Stimulated activated CD4-positive, alpha-beta T cell treated with anti-CD3 and anti-CD28 coated beads, Interleukin-15, amount 100 ng/mL, for 1 hour (primary cell): Measurements from ENCODE around the gene KRTAP4-11.
"Not testable (repeated sequence)": the region's sequence is repeated elsewhere in the genome, so short reads cannot be mapped to it uniquely, and the experiment has no call there.

Source experiments
- DNase-seq, 2 donors: peaks; one replicate each; pipeline ENCODE4 v3.0.0-alpha.2; 2020; ENCODE audit warnings: low read depth in 1 of 2, low spot score in 1 of 2

Gene KRTAP4-11

GRCh38 chr17:41123991-41124371 is 5.8 kb upstream of the KRTAP4-11 start, which contains the start of gene KRTAP4-12:
TSS of gene KRTAP4-12 (minus strand) at chr17:41124182. CDS start at chr17:41124122, 60 bp downstream.
- not testable (repeated sequence) for DNase-seq

- not testable (repeated sequence) for DNase-seq
These were observed 5.3 kb upstream of the KRTAP4-11 start for GRCh38 chr17:41123292-41123990.

- no peak for DNase-seq
These were observed 3.6 kb upstream of the KRTAP4-11 start for GRCh38 chr17:41121742-41122141.

- DNase-seq = not testable (repeated sequence)
These were observed 1.8 kb upstream of the KRTAP4-11 start for GRCh38 chr17:41119696-41120690.

DNA sequence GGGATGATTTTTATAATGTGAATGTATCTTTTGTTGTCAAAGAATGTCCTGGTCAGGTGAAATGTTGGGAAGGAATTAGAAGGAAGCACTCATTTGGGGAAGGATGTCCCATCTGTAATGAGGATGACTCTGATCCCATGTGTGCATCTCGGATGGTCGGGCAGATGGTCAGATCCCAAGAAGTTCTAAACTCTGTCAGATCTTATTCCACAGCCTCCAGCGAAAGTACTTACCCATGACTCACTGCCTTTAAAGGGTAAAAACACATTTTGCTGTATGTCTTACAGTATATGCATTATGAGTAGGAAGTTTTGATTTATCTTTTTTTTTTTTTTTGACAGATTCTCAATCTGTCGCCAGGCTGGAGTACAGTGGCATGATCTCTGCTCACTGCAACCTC is 548 bp upstream of the KRTAP4-11 start:
- no peak for DNase-seq

GRCh38 chr17:41116297-41116696 is 1.9 kb downstream of the KRTAP4-11 start:
- no peak for DNase-seq

DNA sequence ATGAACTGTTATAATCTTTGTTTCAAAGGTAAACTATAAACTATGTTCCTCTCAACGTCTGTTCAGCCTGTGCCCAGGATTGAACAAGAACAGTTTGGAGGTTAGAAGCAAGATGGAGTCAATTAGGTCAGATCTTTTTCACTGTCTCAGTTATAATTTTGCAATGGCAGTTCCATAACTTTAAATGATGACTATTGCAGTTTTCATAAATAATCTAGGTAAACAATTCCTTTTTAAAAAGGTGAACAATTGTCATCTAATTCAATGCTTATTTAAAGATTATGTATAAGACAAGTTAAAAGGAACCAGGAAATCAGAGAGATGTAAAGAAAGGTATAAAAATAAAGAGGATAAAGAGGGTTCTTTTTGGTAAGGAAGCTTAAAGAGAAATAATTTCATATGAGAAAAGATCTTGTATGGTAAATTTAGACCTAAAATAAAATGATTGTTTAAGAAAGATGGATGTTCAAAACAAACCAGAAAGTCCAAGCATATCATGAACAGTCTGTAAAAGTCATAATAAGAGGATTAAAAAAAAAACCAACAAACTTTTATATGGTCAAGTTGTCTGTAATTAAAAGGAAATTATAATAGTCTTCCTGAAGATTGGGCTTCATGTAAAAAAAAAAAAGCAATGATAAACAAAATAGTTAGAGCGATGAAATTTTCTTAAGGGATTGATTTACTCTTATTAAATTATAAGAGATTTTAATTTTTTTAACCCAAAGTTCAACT is 6.9 kb downstream of the KRTAP4-11 start:
- DNase-seq = no peak

DNA sequence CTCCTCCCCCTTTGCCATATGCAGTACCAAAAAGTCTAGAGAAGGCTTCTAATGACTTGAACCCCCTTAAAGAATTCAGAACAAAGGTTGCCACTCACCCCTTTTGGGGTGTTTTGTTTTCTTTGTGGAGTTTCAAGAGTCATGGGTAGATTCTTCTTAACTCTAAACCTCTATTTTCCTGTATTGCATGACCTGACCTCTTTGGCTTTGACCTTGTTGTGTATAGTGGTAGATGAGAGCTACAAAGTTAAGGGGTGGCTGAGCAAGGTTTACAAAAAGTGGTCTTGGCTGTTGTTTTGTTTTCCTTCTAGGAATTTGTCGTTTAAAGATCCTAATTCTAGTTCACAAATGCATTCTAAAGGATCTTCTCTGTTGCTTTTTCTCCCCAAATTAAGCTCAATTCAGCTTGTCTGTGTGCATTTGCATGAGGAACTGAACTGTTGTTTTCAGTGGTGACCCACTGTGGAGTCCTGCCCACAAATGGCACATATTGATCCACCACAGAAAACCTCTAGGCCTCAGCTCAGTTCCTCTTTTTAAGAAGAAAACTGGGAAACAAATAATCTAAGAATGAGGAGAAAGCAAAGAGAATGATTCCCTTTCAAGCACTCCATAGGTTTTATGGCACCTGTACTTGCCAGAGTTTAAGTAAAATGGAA is 9.3 kb downstream of the KRTAP4-11 start:
- not testable (repeated sequence) for DNase-seq

GRCh38 chr17:41107941-41108450 is 10.2 kb downstream of the KRTAP4-11 start:
- no peak for DNase-seq

GRCh38 chr17:41105347-41105746 is 12.8 kb downstream of the KRTAP4-11 start, which contains the start of gene KRTAP4-9:
TSS of gene KRTAP4-9 (plus strand) at chr17:41105389. CDS start at chr17:41105389, 0 bp downstream.
- not testable (repeated sequence) for DNase-seq

DNA sequence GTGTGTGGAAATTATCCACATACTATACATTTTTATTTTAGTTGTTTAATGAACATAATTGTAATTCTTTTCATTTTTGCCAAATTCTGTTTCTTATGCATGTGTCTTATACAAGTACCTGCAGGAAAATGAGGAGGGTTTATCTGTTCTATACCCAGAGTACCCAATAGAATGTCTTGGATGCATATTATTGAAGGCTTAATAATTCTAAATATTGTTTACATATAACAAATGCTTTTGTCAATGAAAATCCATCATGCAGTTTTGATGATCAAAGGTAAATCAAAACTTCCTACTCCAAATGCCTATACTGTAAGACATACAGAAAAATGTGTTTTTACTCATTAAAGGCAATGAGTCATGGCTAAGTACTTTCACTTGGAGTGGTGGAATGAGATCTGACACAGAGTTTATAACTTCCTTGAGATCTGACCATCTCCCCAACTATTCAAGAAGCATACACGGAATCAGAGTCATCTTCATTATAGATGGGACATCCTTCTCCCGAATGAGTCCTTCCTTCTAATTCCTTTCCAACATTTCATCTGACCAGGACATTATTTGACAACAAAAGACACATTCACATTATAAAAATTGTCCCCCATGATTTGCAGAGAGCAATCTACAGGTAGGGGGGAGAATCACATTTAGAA is 13.7 kb downstream of the KRTAP4-11 start:
- DNase-seq = not testable (repeated sequence)

GRCh38 chr17:41103896-41104295 is 14.3 kb downstream of the KRTAP4-11 start:
- DNase-seq = no peak

DNA sequence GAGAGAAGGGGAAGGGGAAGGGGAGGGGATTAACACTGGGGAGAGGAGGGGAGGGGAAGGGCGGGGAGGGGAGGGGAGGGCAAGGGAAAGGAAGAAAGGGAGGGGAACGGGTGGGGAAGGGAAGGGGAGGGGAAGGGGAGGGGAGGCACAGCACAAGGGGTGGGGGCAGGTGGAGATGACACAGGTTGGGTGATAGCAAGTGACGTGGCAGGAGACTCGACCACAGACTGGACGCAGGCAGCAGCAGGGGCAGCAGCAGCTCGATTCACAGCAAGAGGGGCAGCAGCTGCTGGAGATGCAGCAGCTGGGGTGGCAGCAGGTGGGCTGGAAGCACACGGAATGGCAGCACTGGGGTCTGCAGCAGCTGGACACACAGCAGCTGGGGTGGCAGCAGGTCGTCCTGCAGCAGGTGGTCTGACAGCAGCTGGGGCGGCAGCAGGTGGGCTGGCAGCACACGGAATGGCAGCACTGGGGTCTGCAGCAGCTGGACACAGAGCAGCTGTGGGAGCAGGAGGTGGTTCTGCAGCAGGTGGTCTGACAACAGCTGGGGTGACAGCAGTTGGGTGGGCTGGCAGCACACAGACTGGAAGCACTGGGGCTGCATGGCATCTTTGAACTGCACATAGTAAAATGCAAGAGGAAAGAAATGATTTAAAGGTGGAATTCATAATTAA is 16.4 kb downstream of the KRTAP4-11 start, which contains the start of gene KRTAP4-16:
Gene KRTAP4-16 (minus strand): TSS at position 624 of the 674 bp plus-strand sequence. CDS start 0 bp downstream, at position 624.
- DNase-seq = no peak

DNA sequence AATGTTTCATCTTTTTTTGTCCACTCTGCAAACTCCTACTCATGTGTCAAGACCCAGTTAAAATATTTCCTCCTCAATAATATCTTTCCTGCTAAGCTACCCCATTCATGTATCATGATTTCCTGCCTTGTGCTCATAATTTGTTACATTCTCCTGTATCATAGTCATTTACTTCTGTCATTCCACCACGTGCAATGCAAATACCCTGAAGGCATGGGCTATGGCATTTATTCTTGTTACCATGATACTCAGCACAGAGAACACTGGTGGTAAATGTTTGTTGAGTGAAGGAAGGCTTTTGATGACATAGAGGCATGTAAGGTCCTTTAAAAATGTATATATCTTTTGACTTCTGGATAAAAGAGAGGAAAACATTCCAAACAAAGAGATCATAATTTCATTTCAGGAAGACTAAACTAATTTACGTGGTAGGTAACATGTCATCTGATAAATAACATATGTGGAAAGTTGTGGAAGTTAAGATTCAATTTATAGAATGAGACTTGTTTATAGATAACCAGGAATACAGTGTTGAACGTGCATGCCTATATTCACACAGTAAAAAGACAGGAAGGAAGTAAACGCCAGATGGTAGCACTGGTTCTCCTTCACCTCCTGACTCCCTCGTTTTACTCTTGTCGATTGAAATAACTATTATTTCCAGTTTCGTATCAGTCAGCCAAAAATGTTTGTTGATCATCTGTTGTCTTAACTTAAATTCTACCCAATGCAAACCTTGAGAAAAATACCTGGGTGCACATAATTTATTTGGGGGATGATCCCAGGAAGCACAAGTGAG is 18.3 kb downstream of the KRTAP4-11 start:
- DNase-seq = not testable (repeated sequence)

DNA sequence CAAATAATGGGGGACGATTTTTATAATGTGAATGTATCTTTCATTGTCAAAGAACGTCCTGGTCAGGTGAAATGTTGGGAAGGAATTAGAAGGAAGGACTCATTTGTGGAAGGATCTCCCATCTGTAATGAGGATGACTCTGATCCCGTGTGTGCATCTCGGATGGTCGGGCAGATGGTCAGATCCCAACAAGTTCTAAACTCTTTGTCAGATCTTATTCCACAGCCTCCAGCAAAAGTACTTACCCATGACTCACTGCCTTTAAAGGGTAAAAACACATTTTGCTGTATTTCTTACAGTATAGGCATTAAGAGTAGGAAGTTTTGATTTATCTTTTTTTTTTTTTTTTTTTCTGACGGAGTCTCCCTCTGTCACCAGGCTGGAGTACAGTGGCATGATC is 19.7 kb downstream of the KRTAP4-11 start:
- no peak for DNase-seq

DNA sequence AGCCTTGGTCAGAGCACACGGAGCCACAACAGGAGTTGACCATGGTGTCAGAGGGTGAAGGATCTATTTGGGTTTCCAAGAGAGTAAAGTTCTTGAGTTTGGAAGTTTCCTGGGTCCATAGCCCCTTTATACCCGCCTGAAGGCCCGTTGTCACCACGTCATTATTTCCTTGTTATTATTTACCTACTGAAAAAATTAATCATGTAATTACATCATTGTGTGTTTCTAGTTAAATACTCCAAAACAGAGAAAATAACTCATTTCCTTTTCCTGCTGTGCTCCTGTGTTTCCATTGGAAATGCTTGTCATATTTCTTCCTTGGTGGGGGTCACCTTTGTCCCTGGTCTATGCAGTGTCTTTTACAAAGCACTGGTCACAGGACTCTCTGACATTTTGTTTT is 20.1 kb downstream of the KRTAP4-11 start, which contains the start of gene KRTAP4-8:
Gene KRTAP4-8 (minus strand): TSS at position 101 of the 400 bp plus-strand sequence. CDS start 58 bp downstream, at position 43.
- no peak for DNase-seq

GRCh38 chr17:41096055-41096454 is 22.1 kb downstream of the KRTAP4-11 start:
- no peak for DNase-seq

- DNase-seq = not testable (repeated sequence)
These were observed 29.3 kb downstream of the KRTAP4-11 start for GRCh38 chr17:41088760-41089352.
